ENCODE data around the gene GP1BA.

Gene GP1BA

GRCh38 chr17:4945176-4945943 lies 13.3 kb downstream of the GP1BA start:
- no peak overlapping the region for H2BK5ac ChIP-seq (ENCODE audit: low read length)
- no peak overlapping the region for H2BK120ac ChIP-seq (ENCODE audit: low read depth, low read length)
- no peak overlapping the region for H3K4ac ChIP-seq (ENCODE audit: low read depth, low read length)
- peak overlapping the region; percentile 26 for H3K27ac ChIP-seq (ENCODE audit: low read depth, low read length)
- no CpG with 5 or more reads among the region's 7 CpGs for WGBS (ENCODE audit: extremely low coverage, insufficient coverage, low lambda C conversion rate)
- H3K4me3 ChIP-seq (ENCODE audit: low read length) = no peak overlapping the region
- no peak overlapping the region for H4K5ac ChIP-seq (ENCODE audit: low read length)
- H3K4me1 ChIP-seq (ENCODE audit: control insufficient read depth, low read depth, low read length) = peaks cover 4% of the 10 kb centered on the region
- no peak overlapping the region for H3K23ac ChIP-seq (ENCODE audit: low read length)
- peak; percentile 86 for DNase-seq
- H3K56ac ChIP-seq (ENCODE audit: low read length) = peak overlapping the region; percentile 47
- peak overlapping the region; percentile 16 for H3K4me2 ChIP-seq (ENCODE audit: low read length)
- peaks cover 16% of the 10 kb centered on the region for H3K79me1 ChIP-seq (ENCODE audit: low read length)
- no peak overlapping the region for H2AK5ac ChIP-seq (ENCODE audit: low read length)
- no peak overlapping the region for H3K18ac ChIP-seq (ENCODE audit: low read length)
- peaks cover 17% of the 10 kb centered on the region for H3K36me3 ChIP-seq (ENCODE audit: control insufficient read depth, insufficient read depth, low read length)
- H3K79me2 ChIP-seq (ENCODE audit: control insufficient read depth, insufficient read depth, low read length) = peaks cover 62% of the 10 kb centered on the region
- no peak overlapping the region for H4K8ac ChIP-seq (ENCODE audit: low read depth, low read length)
- no peak overlapping the region for H2BK15ac ChIP-seq (replicated peaks; ENCODE audit: low read depth)
- peak overlapping the region; percentile 84 for H3K9ac ChIP-seq (ENCODE audit: low read length)
- H3K27me3 ChIP-seq (ENCODE audit: insufficient read depth, low read length, poor library complexity) = no peaks in the 10 kb centered on the region

- peak overlapping the region; percentile 84 for H3K9ac ChIP-seq (ENCODE audit: low read length)
- WGBS (ENCODE audit: extremely low coverage, insufficient coverage, low lambda C conversion rate) = no CpG with 5 or more reads among the region's 4 CpGs
- H3K4ac ChIP-seq (ENCODE audit: low read depth, low read length) = no peak overlapping the region
- peak overlapping the region; percentile 97 for H3K4me2 ChIP-seq (ENCODE audit: low read length)
- no peak for DNase-seq
- H2BK120ac ChIP-seq (ENCODE audit: low read depth, low read length) = no peak overlapping the region
- peaks cover 16% of the 10 kb centered on the region for H3K79me1 ChIP-seq (ENCODE audit: low read length)
- H4K5ac ChIP-seq (ENCODE audit: low read length) = no peak overlapping the region
- H3K18ac ChIP-seq (ENCODE audit: low read length) = no peak overlapping the region
- no peak overlapping the region for H2BK15ac ChIP-seq (replicated peaks; ENCODE audit: low read depth)
- H2BK5ac ChIP-seq (ENCODE audit: low read length) = no peak overlapping the region
- peak overlapping the region; percentile 26 for H3K27ac ChIP-seq (ENCODE audit: low read depth, low read length)
- H4K8ac ChIP-seq (ENCODE audit: low read depth, low read length) = no peak overlapping the region
- peak overlapping the region; percentile 90 for H3K4me3 ChIP-seq (ENCODE audit: low read length)
- H3K79me2 ChIP-seq (ENCODE audit: control insufficient read depth, insufficient read depth, low read length) = peaks cover 60% of the 10 kb centered on the region
- H3K56ac ChIP-seq (ENCODE audit: low read length) = peak overlapping the region; percentile 88
- peaks cover 5% of the 10 kb centered on the region for H3K4me1 ChIP-seq (ENCODE audit: control insufficient read depth, low read depth, low read length)
- no peak overlapping the region for H2AK5ac ChIP-seq (ENCODE audit: low read length)
- H3K23ac ChIP-seq (ENCODE audit: low read length) = no peak overlapping the region
- H3K36me3 ChIP-seq (ENCODE audit: control insufficient read depth, insufficient read depth, low read length) = peaks cover 17% of the 10 kb centered on the region
- H3K27me3 ChIP-seq (ENCODE audit: insufficient read depth, low read length, poor library complexity) = no peaks in the 10 kb centered on the region
Observed at GRCh38 chr17:4945944-4946280, 13.8 kb downstream of the GP1BA start.

GRCh38 chr17:4946312-4946976 lies 14.4 kb downstream of the GP1BA start:
- peaks cover 10% of the 10 kb centered on the region for H3K4me1 ChIP-seq (ENCODE audit: control insufficient read depth, low read depth, low read length)
- H3K27me3 ChIP-seq (ENCODE audit: insufficient read depth, low read length, poor library complexity) = no peaks in the 10 kb centered on the region
- peak overlapping the region; percentile 88 for H3K56ac ChIP-seq (ENCODE audit: low read length)
- no peak overlapping the region for H2BK5ac ChIP-seq (ENCODE audit: low read length)
- DNase-seq = no peak
- H4K5ac ChIP-seq (ENCODE audit: low read length) = no peak overlapping the region
- peaks cover 17% of the 10 kb centered on the region for H3K36me3 ChIP-seq (ENCODE audit: control insufficient read depth, insufficient read depth, low read length)
- no peak overlapping the region for H4K8ac ChIP-seq (ENCODE audit: low read depth, low read length)
- H3K4me2 ChIP-seq (ENCODE audit: low read length) = peak overlapping the region; percentile 97
- H3K79me1 ChIP-seq (ENCODE audit: low read length) = peaks cover 15% of the 10 kb centered on the region
- H3K4ac ChIP-seq (ENCODE audit: low read depth, low read length) = no peak overlapping the region
- H3K27ac ChIP-seq (ENCODE audit: low read depth, low read length) = peak overlapping the region; percentile 84
- peaks cover 54% of the 10 kb centered on the region for H3K79me2 ChIP-seq (ENCODE audit: control insufficient read depth, insufficient read depth, low read length)
- no peak overlapping the region for H2AK5ac ChIP-seq (ENCODE audit: low read length)
- peak overlapping the region; percentile 90 for H3K4me3 ChIP-seq (ENCODE audit: low read length)
- H3K23ac ChIP-seq (ENCODE audit: low read length) = no peak overlapping the region
- no CpG with 5 or more reads among the region's 16 CpGs for WGBS (ENCODE audit: extremely low coverage, insufficient coverage, low lambda C conversion rate)
- H2BK120ac ChIP-seq (ENCODE audit: low read depth, low read length) = no peak overlapping the region
- no peak overlapping the region for H2BK15ac ChIP-seq (replicated peaks; ENCODE audit: low read depth)
- peak overlapping the region; percentile 84 for H3K9ac ChIP-seq (ENCODE audit: low read length)
- H3K18ac ChIP-seq (ENCODE audit: low read length) = no peak overlapping the region

GRCh38 chr17:4947010-4947410 lies 14.9 kb downstream of the GP1BA start:
- peak overlapping the region; percentile 84 for H3K27ac ChIP-seq (ENCODE audit: low read depth, low read length)
- no peak overlapping the region for H4K8ac ChIP-seq (ENCODE audit: low read depth, low read length)
- H2BK120ac ChIP-seq (ENCODE audit: low read depth, low read length) = no peak overlapping the region
- H3K23ac ChIP-seq (ENCODE audit: low read length) = no peak overlapping the region
- no peak overlapping the region for H2AK5ac ChIP-seq (ENCODE audit: low read length)
- peak overlapping the region; percentile 90 for H3K4me3 ChIP-seq (ENCODE audit: low read length)
- peaks cover 17% of the 10 kb centered on the region for H3K36me3 ChIP-seq (ENCODE audit: control insufficient read depth, insufficient read depth, low read length)
- H4K5ac ChIP-seq (ENCODE audit: low read length) = no peak overlapping the region
- H3K9ac ChIP-seq (ENCODE audit: low read length) = peak overlapping the region; percentile 84
- H3K27me3 ChIP-seq (ENCODE audit: insufficient read depth, low read length, poor library complexity) = no peaks in the 10 kb centered on the region
- no CpG with 5 or more reads among the region's 7 CpGs for WGBS (ENCODE audit: extremely low coverage, insufficient coverage, low lambda C conversion rate)
- H3K4ac ChIP-seq (ENCODE audit: low read depth, low read length) = no peak overlapping the region
- peak overlapping the region; percentile 88 for H3K56ac ChIP-seq (ENCODE audit: low read length)
- peak overlapping the region; percentile 52 for H3K18ac ChIP-seq (ENCODE audit: low read length)
- peak; percentile 30 for DNase-seq
- H2BK15ac ChIP-seq (replicated peaks; ENCODE audit: low read depth) = no peak overlapping the region
- peak overlapping the region; percentile 97 for H3K4me2 ChIP-seq (ENCODE audit: low read length)
- H3K79me1 ChIP-seq (ENCODE audit: low read length) = peaks cover 13% of the 10 kb centered on the region
- no peak overlapping the region for H2BK5ac ChIP-seq (ENCODE audit: low read length)
- H3K4me1 ChIP-seq (ENCODE audit: control insufficient read depth, low read depth, low read length) = peaks cover 15% of the 10 kb centered on the region
- H3K79me2 ChIP-seq (ENCODE audit: control insufficient read depth, insufficient read depth, low read length) = peaks cover 49% of the 10 kb centered on the region

GRCh38 chr17:4947411-4948165 lies 15.5 kb downstream of the GP1BA start:
- H2BK5ac ChIP-seq (ENCODE audit: low read length) = peak overlapping the region; percentile 97
- peak overlapping the region; percentile 100 for H3K9ac ChIP-seq (ENCODE audit: low read length)
- H2AK5ac ChIP-seq (ENCODE audit: low read length) = peak overlapping the region; percentile 98
- H3K56ac ChIP-seq (ENCODE audit: low read length) = peak overlapping the region; percentile 100
- WGBS (ENCODE audit: extremely low coverage, insufficient coverage, low lambda C conversion rate) = no CpG with 5 or more reads among the region's 56 CpGs
- H3K4me2 ChIP-seq (ENCODE audit: low read length) = peak overlapping the region; percentile 97
- peaks cover 44% of the 10 kb centered on the region for H3K79me2 ChIP-seq (ENCODE audit: control insufficient read depth, insufficient read depth, low read length)
- peak overlapping the region; percentile 0 for H2BK120ac ChIP-seq (ENCODE audit: low read depth, low read length)
- H3K23ac ChIP-seq (ENCODE audit: low read length) = peak overlapping the region; percentile 99
- H3K4me1 ChIP-seq (ENCODE audit: control insufficient read depth, low read depth, low read length) = peaks cover 15% of the 10 kb centered on the region
- peak overlapping the region; percentile 98 for H3K4me3 ChIP-seq (ENCODE audit: low read length)
- H4K5ac ChIP-seq (ENCODE audit: low read length) = no peak overlapping the region
- H3K18ac ChIP-seq (ENCODE audit: low read length) = peak overlapping the region; percentile 52
- H3K79me1 ChIP-seq (ENCODE audit: low read length) = peaks cover 11% of the 10 kb centered on the region
- H4K8ac ChIP-seq (ENCODE audit: low read depth, low read length) = peak overlapping the region; percentile 29
- H2BK15ac ChIP-seq (replicated peaks; ENCODE audit: low read depth) = no peak overlapping the region
- no peaks in the 10 kb centered on the region for H3K27me3 ChIP-seq (ENCODE audit: insufficient read depth, low read length, poor library complexity)
- peaks cover 15% of the 10 kb centered on the region for H3K36me3 ChIP-seq (ENCODE audit: control insufficient read depth, insufficient read depth, low read length)
- peak overlapping the region; percentile 97 for H3K4ac ChIP-seq (ENCODE audit: low read depth, low read length)
- peak overlapping the region; percentile 92 for H3K27ac ChIP-seq (ENCODE audit: low read depth, low read length)
- peak; percentile 82 for DNase-seq
